RWPE2 (cell line): ENCODE data around the gene IFT80.

ENCODE experiments used
- ATAC-seq: fragments of 200-7000 bp; cut with Tn5 transposase; 3 replicates; pipeline ENCODE4 v1.9.1; 2021; ENCODE audit warnings: low read depth
- DNase-seq: peaks from one replicate; pipeline ENCODE4 v3.0.0-alpha.2; 2020; ENCODE audit warnings: low spot score
- H3K27ac ChIP-seq: fragments of 450-650 bp; 2 replicates; pipeline ENCODE4 v1.5.1; 2017; ENCODE audit warnings: mild to moderate bottlenecking; ENCODE audit not compliant: poor library complexity, severe bottlenecking
- H3K27me3 ChIP-seq: fragments of 250-450 bp; sonication (Bioruptor Pico); 2 replicates; pipeline ENCODE4 v1.5.1; 2021; ENCODE audit warnings: mild to moderate bottlenecking, moderate library complexity; ENCODE audit not compliant: insufficient read depth, poor library complexity, severe bottlenecking
- H3K36me3 ChIP-seq: fragments of 250-450 bp; sonication (Bioruptor Pico); 2 replicates; pipeline ENCODE4 v1.5.1; 2020; ENCODE audit warnings: low read depth, mild to moderate bottlenecking, moderate library complexity
- H3K4me1 ChIP-seq: fragments of 250-450 bp; sonication (Bioruptor Pico); 2 replicates; pipeline ENCODE4 v1.5.1; 2021; ENCODE audit warnings: mild to moderate bottlenecking, moderate library complexity; ENCODE audit not compliant: insufficient read depth, poor library complexity, severe bottlenecking
- H3K4me3 ChIP-seq: fragments of 250-450 bp; sonication (Bioruptor Pico); 2 replicates; pipeline ENCODE4 v1.5.1; 2021; ENCODE audit warnings: mild to moderate bottlenecking, moderate library complexity; ENCODE audit not compliant: severe bottlenecking
- H3K9me3 ChIP-seq: fragments of 250-450 bp; sonication (Bioruptor Pico); 2 replicates; pipeline ENCODE4 v1.5.1; 2021; ENCODE audit warnings: mild to moderate bottlenecking, moderate library complexity; ENCODE audit not compliant: severe bottlenecking
- CTCF ChIP-seq: fragments of 450-650 bp; IDR thresholded peaks from one replicate; pipeline ENCODE4 v1.5.1; 2017; ENCODE audit warnings: mild to moderate bottlenecking, moderate library complexity; ENCODE audit not compliant: poor library complexity, severe bottlenecking

Gene IFT80

DNA sequence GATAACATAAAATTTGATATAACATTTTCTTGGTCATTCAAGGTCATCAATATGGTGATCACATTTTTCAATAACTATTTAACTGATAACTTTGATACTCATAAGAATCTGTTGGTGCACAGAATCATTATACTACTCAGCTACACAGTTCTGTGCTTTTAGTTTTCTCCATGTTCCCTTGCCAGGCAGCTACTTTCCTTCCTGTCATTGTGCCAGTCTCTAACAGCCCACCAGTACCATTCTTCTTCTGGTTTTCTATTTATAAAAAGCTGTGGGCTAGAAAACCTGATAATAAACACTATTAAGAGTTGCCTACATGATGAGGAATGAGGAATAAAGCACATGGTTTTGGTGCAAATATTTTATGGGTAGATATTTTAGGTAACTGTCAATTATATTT lies 96.2 kb downstream of the IFT80 start:
- Histone ChIP-seq H3K27me3 (no peaks in the 10 kb centered on the region), H3K27ac (no peak overlapping the region), H3K9me3 (no peaks in the 10 kb centered on the region), H3K36me3 (peaks cover 14% of the 10 kb centered on the region), H3K4me3 (no peak overlapping the region), H3K4me1 (no peaks in the 10 kb centered on the region)
- no peak for DNase-seq
- ATAC-seq: no peak
- no peak for TF ChIP-seq CTCF

DNA sequence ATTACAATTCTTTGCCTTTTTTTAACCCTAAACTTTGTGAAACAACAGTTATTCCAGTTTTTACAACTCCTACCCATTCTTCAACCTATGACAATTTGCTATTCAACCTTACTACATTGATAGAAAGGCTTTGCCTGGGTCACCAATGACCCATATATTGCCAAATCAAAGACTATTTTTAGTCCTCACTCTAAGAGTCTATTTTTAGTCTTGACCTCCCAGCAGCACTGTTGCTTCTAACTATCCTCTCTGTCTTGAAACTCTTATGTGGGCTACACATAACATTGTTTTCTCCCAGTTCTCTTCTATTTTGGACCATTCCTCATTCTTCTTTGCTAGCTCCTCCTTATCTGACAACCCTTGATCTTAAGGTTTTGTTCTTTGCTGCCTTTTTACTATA lies 102.4 kb downstream of the IFT80 start:
- no peak for DNase-seq

GRCh38 chr3:160291909-160292299 lies 107.1 kb downstream of the IFT80 start:
- no peaks in the 10 kb centered on the region for H3K36me3 ChIP-seq
- H3K9me3 ChIP-seq: no peaks in the 10 kb centered on the region
- ATAC-seq: no peak
- no peaks in the 10 kb centered on the region for H3K27me3 ChIP-seq
- TF ChIP-seq CTCF: no peak
- H3K27ac ChIP-seq: no peak overlapping the region
- H3K4me3 ChIP-seq: no peak overlapping the region
- no peaks in the 10 kb centered on the region for H3K4me1 ChIP-seq
- no peak for DNase-seq

More for the DNA sequence above, 102.4 kb downstream of the IFT80 start:
- Histone ChIP-seq H3K9me3 (no peaks in the 10 kb centered on the region), H3K36me3 (0 out of 2 replicates have a peak, but pooled peaks cover 4% of the 10 kb centered on the region), H3K27me3 (no peaks in the 10 kb centered on the region), H3K4me1 (no peaks in the 10 kb centered on the region), H3K27ac (no peak overlapping the region), H3K4me3 (no peak overlapping the region)
- no peak for TF ChIP-seq CTCF
- ATAC-seq: no peak

- no peak for ATAC-seq
These were observed 107.6 kb downstream of the IFT80 start for GRCh38 chr3:160291290-160291908.

More at GRCh38 chr3:160291290-160291908, 107.6 kb downstream of the IFT80 start:
- TF ChIP-seq CTCF: no peak
- Histone ChIP-seq H3K27ac (no peak overlapping the region), H3K4me1 (no peaks in the 10 kb centered on the region), H3K27me3 (no peaks in the 10 kb centered on the region), H3K9me3 (no peaks in the 10 kb centered on the region), H3K36me3 (no peaks in the 10 kb centered on the region), H3K4me3 (no peak overlapping the region)
- DNase-seq: no peak
